A549 (cell line): ENCODE measurements around the gene PRKCZ. TPM values are rescaled to one million over a fixed set of nuclear protein-coding genes. Genes with fewer than 3 reads are reported as not detected.

ENCODE experiments used
- ATAC-seq, 2 experiments: fragments of 200-7000 bp in 1 of 2; fragments of >200 bp in 1 of 2; cut with Nextera tagmentation in 1 of 2; cut with Tn5 transposase in 1 of 2; 3 replicates each; pipeline versions ENCODE4 v1.8.0 to v1.9.1; 2018 to 2020; ENCODE audit warnings: mild to moderate bottlenecking in 1 of 2, moderate library complexity in 1 of 2
- CTCF ChIA-PET: fragments of 300-600 bp; sonication (Branson Sonifier 250); formaldehyde crosslinking; extraction: SDS; loops from one replicate; lab custom pipeline; 2021; ENCODE audit warnings: antibody characterized with exemption, inconsistent platforms; lab: Yijun Ruan, JAX
- POLR2A ChIA-PET: fragments of 350-600 bp; formaldehyde crosslinking; extraction: SDS; loops from one replicate; lab custom pipeline; 2021; ENCODE audit warnings: antibody characterized with exemption, inconsistent platforms; lab: Yijun Ruan, JAX
- DNase-seq, 2 experiments: peaks; one replicate each; pipeline versions ENCODE4 v3.0.0 to v3.0.0-alpha.2; 2011 to 2016; ENCODE audit warnings: low read depth in 1 of 2, low spot score in 1 of 2
- FAIRE-seq: peaks from 2 replicates; lab custom pipeline; 2011; peaks lifted over from hg19 to GRCh38; lab: Jason Lieb, UNC
- H3K27ac ChIP-seq, 2 experiments: fragments of >200 bp; sonication (Bioruptor Twin); formaldehyde crosslinking; 3 replicates each; pipeline ENCODE4 v1.5.1; 2016 to 2017
- H3K4me1 ChIP-seq: fragments of >200 bp; sonication (Bioruptor Twin); formaldehyde crosslinking; 3 replicates; pipeline ENCODE4 v1.6.1; 2016
- H3K4me2 ChIP-seq: fragments of >200 bp; sonication (Bioruptor Twin); formaldehyde crosslinking; 3 replicates; pipeline ENCODE4 v1.6.1; 2016
- H3K4me3 ChIP-seq: fragments of >200 bp; sonication (Bioruptor Twin); formaldehyde crosslinking; 3 replicates; pipeline ENCODE4 v1.5.1; 2016
- H3K9me3 ChIP-seq: fragments of >200 bp; sonication (Bioruptor Twin); formaldehyde crosslinking; 3 replicates; pipeline ENCODE4 v1.6.1; 2016
- CBX8 ChIP-seq: fragments of 200-600 bp; sonication (generic); IDR thresholded peaks from 2 replicates; pipeline ENCODE4 v1.6.1; 2016
- EHF ChIP-seq: fragments of 250-450 bp; sonication (Bioruptor Pico); IDR thresholded peaks from 2 replicates; pipeline ENCODE4 v1.5.0; 2020; ENCODE audit warnings: mild to moderate bottlenecking
- FOSB ChIP-seq: fragments of 250-450 bp; sonication (Bioruptor Pico); IDR thresholded peaks from 2 replicates; pipeline ENCODE4 v1.5.0; 2020; ENCODE audit warnings: mild to moderate bottlenecking, moderate library complexity
- FOSL2 ChIP-seq, 2 experiments: fragments of 450-650 bp in 1 of 2; fragments of >200 bp in 1 of 2; sonication (Bioruptor Twin) in 1 of 2; formaldehyde crosslinking; IDR thresholded peaks; 2 replicates each; pipeline versions ENCODE4 v1.5.0 to v1.6.1; 2016 to 2020; ENCODE audit warnings: mild to moderate bottlenecking in 1 of 2, moderate library complexity in 1 of 2
- GATA3 ChIP-seq: IDR thresholded peaks from 2 replicates; pipeline ENCODE4 v1.6.1; 2012; ENCODE audit warnings: borderline replicate concordance
- HEYL ChIP-seq: fragments of 250-450 bp; sonication (Bioruptor Pico); IDR thresholded peaks from 2 replicates; pipeline ENCODE4 v1.8.0; 2021; ENCODE audit warnings: mild to moderate bottlenecking, moderate library complexity
- HOXB13 ChIP-seq: fragments of 250-450 bp; sonication (Bioruptor Pico); IDR thresholded peaks from 2 replicates; pipeline ENCODE4 v1.5.0; 2020; ENCODE audit warnings: low read depth, mild to moderate bottlenecking, moderate library complexity
- HOXB5 ChIP-seq: fragments of 250-450 bp; sonication (Bioruptor Pico); IDR thresholded peaks from 2 replicates; pipeline ENCODE4 v1.5.0; 2020; ENCODE audit warnings: mild to moderate bottlenecking, moderate library complexity
- JUN ChIP-seq, 2 experiments: fragments of >200 bp; sonication (Bioruptor Twin); formaldehyde crosslinking; IDR thresholded peaks; 2 replicates in 1 of 2; 3 replicates in 1 of 2; pipeline ENCODE4 v1.6.1; 2016 to 2017
- JUNB ChIP-seq: fragments of >200 bp; sonication (Bioruptor Twin); formaldehyde crosslinking; IDR thresholded peaks from 2 replicates; pipeline ENCODE4 v1.6.1; 2016
- KDM1A ChIP-seq: fragments of 200-600 bp; sonication (generic); IDR thresholded peaks from 2 replicates; pipeline ENCODE4 v1.6.1; 2016; ENCODE audit warnings: low read depth, mild to moderate bottlenecking
- MAFK ChIP-seq: fragments of 450-650 bp; IDR thresholded peaks from 2 replicates; pipeline ENCODE4 v1.6.1; 2014; ENCODE audit not compliant: partially characterized antibody
- MYC ChIP-seq: IDR thresholded peaks from 2 replicates; pipeline ENCODE4 v1.6.1; 2012; ENCODE audit warnings: mild to moderate bottlenecking, inconsistent platforms, low read length, improper control_type of control experiment, borderline replicate concordance
- NFE2L2 ChIP-seq: fragments of 150-350 bp; conservative IDR thresholded peaks from 2 replicates; pipeline ENCODE4 v1.6.1; 2014; ENCODE audit warnings: low read length
- NR3C1 ChIP-seq: fragments of >200 bp; sonication (Bioruptor Twin); formaldehyde crosslinking; IDR thresholded peaks from 3 replicates; pipeline ENCODE4 v1.6.1; 2017
- PHF8 ChIP-seq: fragments of 200-600 bp; sonication (generic); IDR thresholded peaks from 2 replicates; pipeline ENCODE4 v1.6.1; 2016; ENCODE audit warnings: low read depth, mild to moderate bottlenecking, antibody characterized with exemption, moderate library complexity, borderline replicate concordance
- POLR2AphosphoS2 ChIP-seq: conservative IDR thresholded peaks from 2 replicates; pipeline ENCODE4 v1.6.1; 2012; ENCODE audit warnings: low read length, improper control_type of control experiment, inconsistent platforms
- SMC3 ChIP-seq: fragments of >200 bp; sonication (Bioruptor Twin); formaldehyde crosslinking; IDR thresholded peaks from 3 replicates; pipeline ENCODE4 v1.6.1; 2018; ENCODE audit warnings: inconsistent platforms
- SREBF2 ChIP-seq: fragments of 450-650 bp; IDR thresholded peaks from 2 replicates; pipeline ENCODE4 v1.6.1; 2014; ENCODE audit warnings: mild to moderate bottlenecking, moderate library complexity
- TFCP2L1 ChIP-seq: fragments of 250-450 bp; sonication (Bioruptor Pico); IDR thresholded peaks from 2 replicates; pipeline ENCODE4 v1.5.0; 2021; ENCODE audit warnings: mild to moderate bottlenecking
- ZSCAN20 ChIP-seq: fragments of 250-450 bp; sonication (Bioruptor Pico); IDR thresholded peaks from 2 replicates; pipeline ENCODE4 v1.8.0; 2022; ENCODE audit warnings: mild to moderate bottlenecking, moderate library complexity
- WGBS: methylation state at CpG from one replicate; pipeline ENCODE4 v1.1.6; 2017; ENCODE audit errors: missing lambda C conversion rate; 5-methylcytosine and 5-hydroxymethylcytosine counted together
- polyA plus RNA-seq, 4 experiments: library from polyadenylated mRNA; depleted of rRNA in 3 of 4; stranded (reverse); fragments of >200 nt; fragmentation: RNase III in 1 of 4; extraction: RNeasy Plus Mini Kit Qiagen cat#74134 plus additional on column Dnase treatment in 1 of 4; gene quantifications; 2 replicates in 3 of 4; 3 replicates in 1 of 4; pipeline ENCODE4 v1.2.3, GENCODE V29; 2011 to 2017
- TF ChIP-seq, protein P1 (sequence below): IDR thresholded peaks from 2 replicates; pipeline ENCODE4 v1.6.1; 2012
- TF ChIP-seq, protein P2 (sequence below): IDR thresholded peaks from 2 replicates; pipeline ENCODE4 v1.6.1; 2012
- TF ChIP-seq, protein P3 (sequence below): fragments of 150-350 bp; IDR thresholded peaks from 2 replicates; pipeline ENCODE4 v1.6.1; 2014; ENCODE audit warnings: low read depth, mild to moderate bottlenecking, low read length
- TF ChIP-seq, protein P4 (sequence below): IDR thresholded peaks from 2 replicates; pipeline ENCODE4 v1.6.1; 2012; ENCODE audit warnings: low read depth, borderline replicate concordance
- TF ChIP-seq, protein P5 (sequence below): fragments of >200 bp; sonication (Bioruptor Twin); formaldehyde crosslinking; IDR thresholded peaks from 3 replicates; pipeline ENCODE4 v1.5.1; 2016
- TF ChIP-seq, protein P6 (sequence below): fragments of 450-650 bp; IDR thresholded peaks from 2 replicates; pipeline ENCODE4 v1.6.1; 2014; ENCODE audit warnings: antibody characterized with exemption

Gene PRKCZ
- polyA plus RNA-seq, 2 of the 4 experiments (the other 2 are of a cell fraction), result 9.5 to 9.8 TPM

DNA sequence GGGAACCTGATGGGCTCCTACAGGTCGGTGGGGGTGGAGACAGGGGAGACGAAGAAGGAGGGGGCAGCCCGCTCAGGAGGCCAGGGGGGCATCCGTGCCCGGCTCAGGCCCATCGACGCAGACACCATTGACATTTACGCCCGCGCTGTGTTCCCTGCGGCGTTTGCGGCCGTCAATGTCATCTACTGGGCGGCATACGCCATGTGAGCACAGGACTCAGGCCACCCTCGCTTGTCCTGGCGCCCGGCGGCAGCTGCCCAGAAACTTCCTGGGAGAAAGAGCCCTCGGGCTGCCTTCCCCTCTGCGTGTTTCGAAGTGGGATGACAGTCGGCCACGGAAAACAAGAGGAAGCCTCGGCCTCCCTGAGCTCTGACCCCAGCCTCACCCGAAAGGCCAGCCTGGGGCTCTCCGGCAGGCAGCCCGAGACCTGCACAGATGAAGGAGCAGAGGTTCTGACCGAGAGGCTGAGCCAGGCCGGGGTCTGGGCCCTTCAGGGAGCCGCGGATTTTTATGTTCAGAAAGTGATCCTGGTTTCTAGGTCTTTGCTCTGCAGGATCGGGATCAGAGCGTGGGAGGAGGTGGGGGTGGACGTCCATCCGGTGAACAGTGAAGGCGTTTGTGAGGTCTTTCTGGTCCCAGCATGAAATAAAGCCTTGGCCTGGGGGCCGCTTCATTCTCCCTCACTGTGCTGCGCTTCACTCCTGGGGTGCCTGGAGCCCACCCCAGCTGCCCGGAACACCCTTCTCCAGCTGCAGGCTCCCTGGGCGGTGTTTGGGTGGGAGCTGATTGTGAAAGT lies 19.9 kb upstream of the PRKCZ start:
- ChIA-PET CTCF (interaction anchor here (2.9 to 3.8 kb wide), 2 partner anchors 10 to 15 kb away, joined by 10 to 20 read pairs; no protein-coding TSS in a partner anchor), POLR2A (no interaction called here)
- no peaks in the 10 kb centered on the region for H3K9me3 ChIP-seq
- H3K27ac ChIP-seq, result no peak overlapping the region
- WGBS, result 70% methylated on average over 9 of the region's 42 CpGs
- TF ChIP-seq NR3C1 (no peak), TFCP2L1 (CRISPR knock-in tag) (no peak), CBX8 (no peak), SMC3 (no peak), FOSL2 (IDR thresholded peaks at IDR 0.05) (no peak), FOSL2 (CRISPR knock-in tag; IDR thresholded peaks at IDR 0.05) (no peak), JUN (IDR thresholded peaks at IDR 0.05) (no peak), EHF (CRISPR knock-in tag) (no peak), ZSCAN20 (CRISPR knock-in tag) (no peak), FOSB (CRISPR knock-in tag) (no peak), SREBF2 (no peak), NFE2L2 (no peak), POLR2AphosphoS2 (no peak), HOXB5 (CRISPR knock-in tag) (no peak), KDM1A (no peak)
- TF ChIP-seq, protein P1, sequence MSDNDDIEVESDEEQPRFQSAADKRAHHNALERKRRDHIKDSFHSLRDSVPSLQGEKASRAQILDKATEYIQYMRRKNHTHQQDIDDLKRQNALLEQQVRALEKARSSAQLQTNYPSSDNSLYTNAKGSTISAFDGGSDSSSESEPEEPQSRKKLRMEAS, result no peak
- TF ChIP-seq, protein P2, sequence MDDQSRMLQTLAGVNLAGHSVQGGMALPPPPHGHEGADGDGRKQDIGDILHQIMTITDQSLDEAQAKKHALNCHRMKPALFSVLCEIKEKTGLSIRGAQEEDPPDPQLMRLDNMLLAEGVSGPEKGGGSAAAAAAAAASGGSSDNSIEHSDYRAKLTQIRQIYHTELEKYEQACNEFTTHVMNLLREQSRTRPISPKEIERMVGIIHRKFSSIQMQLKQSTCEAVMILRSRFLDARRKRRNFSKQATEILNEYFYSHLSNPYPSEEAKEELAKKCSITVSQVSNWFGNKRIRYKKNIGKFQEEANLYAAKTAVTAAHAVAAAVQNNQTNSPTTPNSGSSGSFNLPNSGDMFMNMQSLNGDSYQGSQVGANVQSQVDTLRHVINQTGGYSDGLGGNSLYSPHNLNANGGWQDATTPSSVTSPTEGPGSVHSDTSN, result no peak
- TF ChIP-seq, protein P3, sequence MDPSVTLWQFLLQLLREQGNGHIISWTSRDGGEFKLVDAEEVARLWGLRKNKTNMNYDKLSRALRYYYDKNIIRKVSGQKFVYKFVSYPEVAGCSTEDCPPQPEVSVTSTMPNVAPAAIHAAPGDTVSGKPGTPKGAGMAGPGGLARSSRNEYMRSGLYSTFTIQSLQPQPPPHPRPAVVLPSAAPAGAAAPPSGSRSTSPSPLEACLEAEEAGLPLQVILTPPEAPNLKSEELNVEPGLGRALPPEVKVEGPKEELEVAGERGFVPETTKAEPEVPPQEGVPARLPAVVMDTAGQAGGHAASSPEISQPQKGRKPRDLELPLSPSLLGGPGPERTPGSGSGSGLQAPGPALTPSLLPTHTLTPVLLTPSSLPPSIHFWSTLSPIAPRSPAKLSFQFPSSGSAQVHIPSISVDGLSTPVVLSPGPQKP, result no peak
- TF ChIP-seq, protein P4, sequence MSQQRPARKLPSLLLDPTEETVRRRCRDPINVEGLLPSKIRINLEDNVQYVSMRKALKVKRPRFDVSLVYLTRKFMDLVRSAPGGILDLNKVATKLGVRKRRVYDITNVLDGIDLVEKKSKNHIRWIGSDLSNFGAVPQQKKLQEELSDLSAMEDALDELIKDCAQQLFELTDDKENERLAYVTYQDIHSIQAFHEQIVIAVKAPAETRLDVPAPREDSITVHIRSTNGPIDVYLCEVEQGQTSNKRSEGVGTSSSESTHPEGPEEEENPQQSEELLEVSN, result no peak
- no peaks in the 10 kb centered on the region for H3K4me1 ChIP-seq
- no peak overlapping the region for H3K4me2 ChIP-seq
- no peak overlapping the region for H3K4me3 ChIP-seq
- no peak for DNase-seq
- no peak for ATAC-seq
- no peak for FAIRE-seq

DNA sequence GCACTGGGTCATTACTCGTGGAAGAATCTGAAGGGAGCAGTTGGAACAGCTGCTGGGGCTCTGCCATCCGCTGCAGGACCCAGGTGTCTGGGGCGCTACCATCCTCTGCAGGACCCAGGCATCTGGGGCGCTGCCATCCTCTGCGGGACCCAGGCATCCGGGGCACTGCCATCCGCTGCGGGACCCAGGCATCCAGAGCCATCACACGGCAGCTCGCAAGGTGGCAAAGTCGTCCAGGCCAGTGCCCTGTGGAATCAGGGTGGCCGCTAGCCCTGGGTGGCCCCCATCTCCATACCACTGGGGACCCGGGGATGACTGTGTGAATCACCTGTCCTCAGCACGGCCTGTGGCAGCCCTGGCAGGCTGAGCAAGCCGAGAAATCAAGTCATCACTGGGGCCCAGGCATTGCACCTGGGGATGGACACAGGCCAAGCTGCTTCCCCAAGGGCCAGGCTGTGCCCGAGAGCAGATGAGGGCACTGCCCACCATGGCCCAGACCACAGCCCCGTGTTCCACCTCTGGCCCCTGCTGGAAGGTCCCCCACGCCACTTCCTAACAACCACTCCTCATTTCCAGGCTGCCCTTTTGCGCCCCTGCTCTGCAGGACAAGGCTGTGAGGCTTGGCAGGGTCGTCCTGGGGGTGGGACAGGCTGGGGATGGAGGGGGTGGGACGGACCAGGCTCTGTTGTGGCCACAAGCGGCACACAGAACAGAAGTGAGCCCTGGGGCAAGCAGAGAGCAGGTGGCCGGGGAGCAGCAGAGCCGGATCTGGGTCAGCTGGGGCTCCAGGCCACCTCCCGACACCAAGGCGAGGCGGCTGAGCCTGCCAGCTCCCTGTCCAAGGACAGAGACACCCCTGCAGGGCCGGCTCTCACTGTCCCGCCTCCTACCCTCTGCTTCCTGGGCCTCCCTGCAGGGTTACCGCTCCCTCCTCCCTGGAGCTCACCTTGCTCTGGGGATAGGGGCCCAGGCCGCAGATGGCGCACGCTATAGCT lies 18.4 kb upstream of the PRKCZ start:
- ChIA-PET POLR2A (no interaction called here), CTCF (interaction anchor here (2.9 to 3.8 kb wide), 3 partner anchors 8 to 72 kb away, joined by 10 to 20 read pairs (median 13); no protein-coding TSS in a partner anchor)
- H3K4me3 ChIP-seq, result no peak overlapping the region
- no peak overlapping the region for H3K4me2 ChIP-seq
- 65% methylated on average over 13 of the region's 33 CpGs for WGBS
- no peaks in the 10 kb centered on the region for H3K4me1 ChIP-seq
- FAIRE-seq (no peak), DNase-seq (no peak), ATAC-seq (no peak; a peak in 1 of 6 replicates)
- H3K27ac ChIP-seq, result no peak overlapping the region
- TF ChIP-seq HEYL (no peak), HOXB13 (CRISPR knock-in tag) (no peak), PHF8 (no peak), MAFK (no peak), MYC (no peak), GATA3 (no peak), KDM1A (no peak), JUNB (no peak), ZSCAN20 (CRISPR knock-in tag) (no peak)
- TF ChIP-seq, protein P1, result no peak
- TF ChIP-seq, protein P5, sequence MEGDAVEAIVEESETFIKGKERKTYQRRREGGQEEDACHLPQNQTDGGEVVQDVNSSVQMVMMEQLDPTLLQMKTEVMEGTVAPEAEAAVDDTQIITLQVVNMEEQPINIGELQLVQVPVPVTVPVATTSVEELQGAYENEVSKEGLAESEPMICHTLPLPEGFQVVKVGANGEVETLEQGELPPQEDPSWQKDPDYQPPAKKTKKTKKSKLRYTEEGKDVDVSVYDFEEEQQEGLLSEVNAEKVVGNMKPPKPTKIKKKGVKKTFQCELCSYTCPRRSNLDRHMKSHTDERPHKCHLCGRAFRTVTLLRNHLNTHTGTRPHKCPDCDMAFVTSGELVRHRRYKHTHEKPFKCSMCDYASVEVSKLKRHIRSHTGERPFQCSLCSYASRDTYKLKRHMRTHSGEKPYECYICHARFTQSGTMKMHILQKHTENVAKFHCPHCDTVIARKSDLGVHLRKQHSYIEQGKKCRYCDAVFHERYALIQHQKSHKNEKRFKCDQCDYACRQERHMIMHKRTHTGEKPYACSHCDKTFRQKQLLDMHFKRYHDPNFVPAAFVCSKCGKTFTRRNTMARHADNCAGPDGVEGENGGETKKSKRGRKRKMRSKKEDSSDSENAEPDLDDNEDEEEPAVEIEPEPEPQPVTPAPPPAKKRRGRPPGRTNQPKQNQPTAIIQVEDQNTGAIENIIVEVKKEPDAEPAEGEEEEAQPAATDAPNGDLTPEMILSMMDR, result no peak
- TF ChIP-seq, protein P6, sequence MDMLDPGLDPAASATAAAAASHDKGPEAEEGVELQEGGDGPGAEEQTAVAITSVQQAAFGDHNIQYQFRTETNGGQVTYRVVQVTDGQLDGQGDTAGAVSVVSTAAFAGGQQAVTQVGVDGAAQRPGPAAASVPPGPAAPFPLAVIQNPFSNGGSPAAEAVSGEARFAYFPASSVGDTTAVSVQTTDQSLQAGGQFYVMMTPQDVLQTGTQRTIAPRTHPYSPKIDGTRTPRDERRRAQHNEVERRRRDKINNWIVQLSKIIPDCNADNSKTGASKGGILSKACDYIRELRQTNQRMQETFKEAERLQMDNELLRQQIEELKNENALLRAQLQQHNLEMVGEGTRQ, result no peak
- no peaks in the 10 kb centered on the region for H3K9me3 ChIP-seq
